D721Med (cell line): ENCODE measurements around the gene REPS2.

Experiments used
- DNase-seq: peaks from one replicate; pipeline ENCODE4 v3.0.0; 2011; ENCODE audit warnings: low spot score; ENCODE audit not compliant: insufficient read length
- FAIRE-seq: peaks from 2 replicates; lab custom pipeline; 2011; peaks lifted over from hg19 to GRCh38; lab: Jason Lieb, UNC
- TF ChIP-seq, protein P1 (sequence below): IDR thresholded peaks from 2 replicates; pipeline ENCODE4 v1.5.1; 2012; ENCODE audit warnings: mild to moderate bottlenecking, control low read depth; ENCODE audit not compliant: insufficient read depth; ENCODE audit errors: missing control alignments

REPS2 gene

GRCh38 chrX:16999275-16999674 lies 52.8 kb downstream of the REPS2 start:
- DNase-seq = no peak
- no peak for FAIRE-seq
- TF ChIP-seq, protein P1, sequence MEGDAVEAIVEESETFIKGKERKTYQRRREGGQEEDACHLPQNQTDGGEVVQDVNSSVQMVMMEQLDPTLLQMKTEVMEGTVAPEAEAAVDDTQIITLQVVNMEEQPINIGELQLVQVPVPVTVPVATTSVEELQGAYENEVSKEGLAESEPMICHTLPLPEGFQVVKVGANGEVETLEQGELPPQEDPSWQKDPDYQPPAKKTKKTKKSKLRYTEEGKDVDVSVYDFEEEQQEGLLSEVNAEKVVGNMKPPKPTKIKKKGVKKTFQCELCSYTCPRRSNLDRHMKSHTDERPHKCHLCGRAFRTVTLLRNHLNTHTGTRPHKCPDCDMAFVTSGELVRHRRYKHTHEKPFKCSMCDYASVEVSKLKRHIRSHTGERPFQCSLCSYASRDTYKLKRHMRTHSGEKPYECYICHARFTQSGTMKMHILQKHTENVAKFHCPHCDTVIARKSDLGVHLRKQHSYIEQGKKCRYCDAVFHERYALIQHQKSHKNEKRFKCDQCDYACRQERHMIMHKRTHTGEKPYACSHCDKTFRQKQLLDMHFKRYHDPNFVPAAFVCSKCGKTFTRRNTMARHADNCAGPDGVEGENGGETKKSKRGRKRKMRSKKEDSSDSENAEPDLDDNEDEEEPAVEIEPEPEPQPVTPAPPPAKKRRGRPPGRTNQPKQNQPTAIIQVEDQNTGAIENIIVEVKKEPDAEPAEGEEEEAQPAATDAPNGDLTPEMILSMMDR = no peak

DNA sequence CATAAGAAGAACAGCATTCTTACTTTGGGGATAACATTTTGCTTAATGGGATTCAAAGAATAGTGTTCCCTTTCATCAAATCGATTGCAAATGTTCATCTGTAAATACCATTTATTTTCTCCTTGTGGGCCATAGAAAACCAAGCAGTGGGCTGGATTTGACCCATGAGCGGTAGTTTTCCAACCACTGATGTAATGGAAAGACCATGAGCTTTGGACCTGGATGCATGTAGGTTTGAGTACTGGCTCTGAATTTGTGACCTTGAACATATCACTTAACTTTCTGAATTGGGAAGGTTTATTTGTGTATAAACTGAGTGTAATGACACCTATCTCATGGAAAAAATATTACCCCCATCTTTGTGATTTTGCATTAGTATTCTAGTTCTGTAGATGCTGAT lies 54.3 kb downstream of the REPS2 start:
- FAIRE-seq (no peak), DNase-seq (no peak)
- TF ChIP-seq, protein P1 = no peak

DNA sequence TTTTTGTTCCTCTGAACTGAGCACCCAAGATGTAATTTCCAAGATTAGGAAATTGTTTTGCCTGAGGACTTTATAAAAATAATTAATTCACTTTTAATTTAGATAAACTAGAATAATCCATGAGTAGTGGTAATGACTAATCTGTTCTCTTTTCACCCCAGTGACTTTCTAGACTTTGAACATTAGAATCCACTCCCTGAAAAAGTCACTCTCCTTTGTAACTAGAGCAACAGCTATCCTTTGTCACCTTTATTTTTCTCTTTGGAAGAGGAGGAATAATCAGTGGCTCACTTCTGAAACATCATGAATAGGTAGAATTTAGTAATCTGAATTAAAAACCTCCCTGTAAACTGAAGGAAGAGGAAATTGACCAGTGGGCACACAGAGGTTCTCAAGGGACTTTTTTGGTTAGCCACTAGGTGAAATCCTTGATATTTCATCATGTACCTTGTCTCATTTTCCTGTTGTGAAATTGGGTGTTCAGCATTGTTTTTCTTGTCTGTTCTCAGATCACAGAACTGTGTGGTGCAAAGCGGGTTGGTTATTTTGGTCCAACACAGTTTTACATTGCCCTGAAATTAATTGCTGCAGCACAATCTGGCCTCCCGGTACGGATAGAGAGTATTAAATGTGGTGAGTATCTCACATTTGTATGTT lies 59.4 kb downstream of the REPS2 start:
- DNase-seq = no peak
- TF ChIP-seq, protein P1 = no peak
- no peak for FAIRE-seq

GRCh38 chrX:17007134-17007768 lies 60.8 kb downstream of the REPS2 start:
- no peak for FAIRE-seq
- DNase-seq = no peak
- TF ChIP-seq, protein P1 = no peak

- TF ChIP-seq, protein P1 = no peak
- no peak for FAIRE-seq
- DNase-seq = no peak
Measured at GRCh38 chrX:17009856-17010625, 63.6 kb downstream of the REPS2 start.

DNA sequence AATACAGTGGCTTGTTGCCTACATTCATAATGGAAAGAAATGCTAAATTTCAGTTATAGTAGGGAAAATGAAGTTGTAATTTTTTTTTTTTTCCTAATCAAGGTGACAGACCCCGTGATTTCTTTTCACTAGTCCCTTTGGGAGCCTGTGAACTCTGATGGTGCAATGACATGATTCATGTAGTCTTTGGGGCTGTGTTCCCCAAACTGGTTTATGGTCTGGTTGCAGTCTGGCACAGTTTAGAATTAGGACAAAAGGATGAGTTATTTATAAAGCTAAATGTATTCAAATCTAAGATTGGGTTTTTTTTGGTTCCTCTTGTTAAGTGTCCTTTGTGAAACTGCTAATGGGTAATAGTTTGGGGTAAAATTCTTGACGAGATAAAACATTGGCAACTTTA lies 66.0 kb downstream of the REPS2 start:
- TF ChIP-seq, protein P1 = no peak
- DNase-seq = no peak
- FAIRE-seq = no peak
